Femur (tissue), 1 donor: ENCODE measurements around the gene CADM1.

Experiments
- DNase-seq: peaks from one replicate; pipeline ENCODE4 v3.0.0-alpha.2; 2017

Gene CADM1

DNA sequence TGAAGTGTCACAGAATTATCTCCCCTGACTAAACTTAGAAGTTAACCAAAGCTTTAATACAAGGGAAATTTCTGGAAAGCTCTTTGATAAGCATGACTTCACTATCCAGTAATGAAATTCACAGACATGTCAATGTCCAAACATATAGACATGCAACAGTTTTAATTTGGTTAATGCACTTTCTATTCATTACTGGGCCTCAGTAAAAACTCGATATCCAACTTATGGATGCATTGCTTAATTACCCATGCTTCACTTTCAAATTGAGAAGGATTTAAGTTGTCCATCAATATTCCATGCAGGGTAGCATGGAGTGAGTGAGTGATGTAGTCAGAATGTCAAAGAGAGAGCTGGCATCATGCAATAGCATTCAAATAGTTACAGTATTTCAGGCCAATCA, 197.5 kb downstream of the CADM1 start:
- DNase-seq: no peak

GRCh38 chr11:115304774-115305472, 199.3 kb downstream of the CADM1 start:
- DNase-seq: no peak

- DNase-seq: no peak
Observed at GRCh38 chr11:115303929-115304531, 200.2 kb downstream of the CADM1 start.

DNA sequence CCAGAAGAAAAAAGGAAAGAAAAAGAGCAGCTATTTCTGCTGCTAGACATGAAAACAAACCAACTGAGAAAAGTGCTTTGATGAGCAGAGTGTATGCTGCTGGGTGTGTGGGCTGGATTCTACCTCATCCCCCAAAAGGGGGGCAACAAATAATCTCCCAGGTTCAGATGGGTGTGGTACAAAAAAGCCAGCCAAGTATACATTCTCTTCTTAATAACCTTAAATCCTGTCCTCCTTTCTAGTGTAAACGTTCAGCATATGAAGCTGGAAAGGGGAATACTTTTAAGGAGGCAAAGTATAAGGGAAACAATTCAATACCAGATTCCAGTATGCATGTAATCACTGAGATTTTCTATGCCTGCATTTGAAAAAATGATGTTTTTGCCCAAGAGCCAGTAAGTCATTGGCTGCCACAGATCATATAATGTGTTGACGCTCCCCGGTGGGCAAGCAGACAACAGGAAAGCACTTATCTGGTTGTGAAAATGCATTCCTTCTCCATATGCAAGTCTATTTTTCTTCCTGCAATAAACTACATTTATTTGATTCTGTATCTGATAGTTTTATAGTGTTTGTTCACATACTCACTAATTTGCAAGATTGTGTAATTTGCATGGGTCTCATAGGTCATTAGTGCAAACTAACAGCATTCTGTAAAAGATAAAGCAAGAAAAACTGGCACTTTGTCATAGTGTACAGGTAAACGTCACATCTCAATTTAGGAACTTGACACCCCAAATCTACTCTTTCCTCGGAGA, 201.1 kb downstream of the CADM1 start:
- DNase-seq: no peak

GRCh38 chr11:115300660-115301428, 203.4 kb downstream of the CADM1 start:
- DNase-seq: no peak

- no peak for DNase-seq
Observed at GRCh38 chr11:115298300-115299012, 205.8 kb downstream of the CADM1 start.

DNA sequence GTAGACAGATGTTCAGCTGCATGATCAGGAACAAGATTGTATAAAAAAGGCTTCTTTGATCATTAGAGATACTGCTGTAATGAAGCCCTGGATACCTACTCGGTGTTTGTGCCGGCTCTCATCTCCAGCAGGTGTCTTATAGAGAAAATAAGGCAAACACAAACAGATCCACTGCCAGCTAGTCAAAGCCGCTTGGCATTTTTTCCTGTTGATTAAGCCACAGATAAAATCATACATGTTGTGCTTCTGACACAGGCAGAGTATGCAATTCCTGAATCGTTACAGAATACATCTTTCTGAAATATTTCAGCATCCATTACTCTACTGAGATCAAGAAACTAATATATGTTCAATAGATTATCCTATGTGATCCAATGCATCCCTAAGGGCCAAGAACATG, 206.9 kb downstream of the CADM1 start:
- no peak for DNase-seq

GRCh38 chr11:115291325-115291724, 212.9 kb downstream of the CADM1 start:
- no peak for DNase-seq

GRCh38 chr11:115290893-115291292, 213.3 kb downstream of the CADM1 start:
- no peak for DNase-seq

GRCh38 chr11:115290479-115290878, 213.7 kb downstream of the CADM1 start:
- no peak for DNase-seq

DNA sequence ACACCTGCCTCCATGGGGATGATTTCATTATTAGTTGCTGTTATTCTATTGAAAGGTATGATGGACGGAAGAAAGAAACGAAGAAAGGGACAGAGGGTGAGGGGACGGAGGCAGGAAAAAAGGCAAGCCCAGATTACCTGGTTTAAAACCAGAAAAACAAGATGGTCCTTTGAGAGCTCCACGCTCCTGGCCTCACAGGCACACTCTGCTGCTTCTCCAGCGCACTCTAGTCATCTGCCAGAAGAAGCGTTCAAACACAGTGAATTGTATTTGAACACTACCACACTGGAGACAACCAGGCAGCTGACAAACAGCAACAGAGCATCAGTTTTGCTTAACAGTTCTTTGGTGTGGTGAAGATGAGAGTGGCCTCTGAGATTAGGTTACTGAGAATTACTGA, 216.9 kb downstream of the CADM1 start:
- no peak for DNase-seq

- no peak for DNase-seq
Observed at GRCh38 chr11:115286614-115287013, 217.6 kb downstream of the CADM1 start.

DNA sequence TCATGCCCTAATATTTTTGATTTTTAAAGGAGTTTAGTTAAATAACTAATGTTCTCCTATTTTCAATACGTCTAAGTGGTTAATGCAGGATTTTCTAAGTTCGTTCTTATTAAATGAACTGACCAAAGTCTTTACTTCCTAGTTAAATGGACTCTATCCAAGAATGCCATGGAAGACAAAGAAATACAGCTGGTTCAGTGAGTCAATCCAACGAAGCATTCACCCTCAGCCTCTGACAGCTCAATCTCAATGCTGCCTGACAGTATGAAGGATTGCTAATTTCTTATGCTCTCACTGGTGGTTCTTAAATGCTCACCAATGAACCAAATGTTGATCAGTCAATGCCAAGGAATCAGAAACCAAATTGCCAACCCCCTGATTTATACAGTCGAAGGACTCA, 219.4 kb downstream of the CADM1 start:
- no peak for DNase-seq

GRCh38 chr11:115282923-115283322, 221.3 kb downstream of the CADM1 start:
- no peak for DNase-seq

GRCh38 chr11:115280775-115281174, 223.4 kb downstream of the CADM1 start:
- no peak for DNase-seq

DNA sequence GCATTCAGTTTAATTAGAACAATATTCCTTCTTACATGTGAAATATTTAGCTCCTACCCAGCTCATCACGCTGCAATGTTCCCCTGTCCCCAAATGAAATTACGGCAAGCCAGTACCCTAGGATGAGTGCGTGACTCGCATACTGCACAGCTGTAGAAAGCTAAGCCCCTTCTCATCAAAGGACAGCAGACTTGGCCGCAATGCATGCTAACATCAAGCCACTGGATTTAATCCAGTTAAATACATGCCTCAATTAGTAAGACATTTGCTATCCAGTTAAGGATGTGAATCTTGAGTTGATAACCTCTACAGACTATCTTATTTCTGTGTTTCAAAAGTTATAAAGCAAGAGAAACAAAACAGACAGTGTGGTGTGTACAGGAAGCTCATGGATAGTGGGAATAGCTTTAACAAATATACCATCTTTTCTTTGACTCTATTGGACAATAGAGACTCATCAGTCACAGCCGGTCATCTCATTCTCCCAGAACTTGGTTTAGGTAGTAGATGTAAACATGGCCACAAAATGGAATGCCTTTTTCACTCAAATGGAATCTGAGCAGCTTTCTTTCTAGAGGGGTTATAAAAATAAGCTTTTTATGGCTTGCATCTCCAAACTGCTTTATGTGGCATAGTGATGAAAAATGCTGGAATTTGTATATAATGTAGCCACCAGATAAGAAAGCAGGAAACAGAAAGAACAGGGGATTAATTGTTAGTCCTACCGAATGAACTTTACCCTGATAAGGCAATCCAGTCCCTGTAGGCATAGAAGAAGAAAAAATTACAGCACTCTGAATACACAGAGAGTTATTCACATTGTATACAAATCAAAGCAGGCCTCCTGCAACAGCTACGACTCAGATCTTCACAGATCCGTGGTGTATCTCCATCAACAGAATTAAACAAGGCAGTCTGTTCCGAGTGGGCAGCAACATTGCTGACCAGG, 224.1 kb downstream of the CADM1 start:
- no peak for DNase-seq

- DNase-seq: no peak
Observed at GRCh38 chr11:115276799-115277198, 227.4 kb downstream of the CADM1 start.

DNA sequence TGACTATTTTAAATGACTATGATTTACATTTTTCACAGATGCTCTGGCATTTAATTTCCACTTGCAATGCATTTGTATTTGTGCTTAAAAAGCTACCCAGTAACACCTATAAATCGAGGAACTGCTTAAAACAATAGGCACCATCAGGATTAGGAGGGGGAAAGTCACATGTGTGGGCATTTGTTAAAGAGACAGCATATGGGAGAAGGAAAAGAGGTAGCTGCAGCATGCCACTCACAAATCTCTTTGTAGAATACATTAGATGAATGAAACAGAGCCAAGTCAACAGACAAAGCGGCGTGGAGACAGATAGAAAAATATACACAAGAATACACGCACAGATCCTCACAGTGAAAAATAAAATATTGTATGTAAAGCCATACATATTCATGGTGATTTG, 228.0 kb downstream of the CADM1 start:
- DNase-seq: no peak

GRCh38 chr11:115275045-115275444, 229.2 kb downstream of the CADM1 start:
- no peak for DNase-seq

DNA sequence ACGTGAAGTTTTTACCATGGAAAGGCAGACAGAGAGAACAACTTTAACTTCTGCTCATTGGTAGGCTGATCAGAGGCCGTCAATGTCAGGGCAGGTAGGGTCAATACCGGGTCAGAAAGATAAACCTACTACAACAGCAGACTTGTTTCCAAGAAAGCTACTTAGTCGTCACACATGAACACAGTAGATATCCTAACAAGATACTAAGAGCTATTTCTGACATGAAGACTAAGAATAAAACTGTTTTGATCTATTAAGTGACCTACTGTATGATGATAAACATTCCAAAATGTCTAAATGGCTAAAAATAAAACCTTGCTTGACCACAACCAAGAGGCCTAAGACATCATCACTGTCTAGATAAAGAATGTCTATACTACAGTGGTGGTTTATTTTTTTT, 231.3 kb downstream of the CADM1 start:
- no peak for DNase-seq

- no peak for DNase-seq
Observed at GRCh38 chr11:115271643-115272042, 232.6 kb downstream of the CADM1 start.
